A549 (cell line): Measurements from ENCODE around the gene SLC17A7. TPM values are rescaled to one million over a fixed set of nuclear protein-coding genes. Genes with fewer than 3 reads are reported as not detected.

Experiments
- ATAC-seq, 2 experiments: fragments of 200-7000 bp in 1 of 2; fragments of >200 bp in 1 of 2; cut with Nextera tagmentation in 1 of 2; cut with Tn5 transposase in 1 of 2; 3 replicates each; pipeline versions ENCODE4 v1.8.0 to v1.9.1; 2018 to 2020; ENCODE audit warnings: mild to moderate bottlenecking in 1 of 2, moderate library complexity in 1 of 2
- CTCF ChIA-PET: fragments of 300-600 bp; sonication (Branson Sonifier 250); formaldehyde crosslinking; extraction: SDS; loops from one replicate; lab custom pipeline; 2021; ENCODE audit warnings: antibody characterized with exemption, inconsistent platforms; lab: Yijun Ruan, JAX
- POLR2A ChIA-PET: fragments of 350-600 bp; formaldehyde crosslinking; extraction: SDS; loops from one replicate; lab custom pipeline; 2021; ENCODE audit warnings: antibody characterized with exemption, inconsistent platforms; lab: Yijun Ruan, JAX
- DNase-seq, 2 experiments: peaks; one replicate each; pipeline versions ENCODE4 v3.0.0 to v3.0.0-alpha.2; 2011 to 2016; ENCODE audit warnings: low read depth in 1 of 2, low spot score in 1 of 2
- FAIRE-seq: peaks from 2 replicates; lab custom pipeline; 2011; peaks lifted over from hg19 to GRCh38; lab: Jason Lieb, UNC
- H3K27ac ChIP-seq, 2 experiments: fragments of >200 bp; sonication (Bioruptor Twin); formaldehyde crosslinking; 3 replicates each; pipeline ENCODE4 v1.5.1; 2016 to 2017
- H3K4me1 ChIP-seq: fragments of >200 bp; sonication (Bioruptor Twin); formaldehyde crosslinking; 3 replicates; pipeline ENCODE4 v1.6.1; 2016
- H3K4me2 ChIP-seq: fragments of >200 bp; sonication (Bioruptor Twin); formaldehyde crosslinking; 3 replicates; pipeline ENCODE4 v1.6.1; 2016
- H3K4me3 ChIP-seq: fragments of >200 bp; sonication (Bioruptor Twin); formaldehyde crosslinking; 3 replicates; pipeline ENCODE4 v1.5.1; 2016
- H3K9me3 ChIP-seq: fragments of >200 bp; sonication (Bioruptor Twin); formaldehyde crosslinking; 3 replicates; pipeline ENCODE4 v1.6.1; 2016
- ATOH8 ChIP-seq: fragments of 250-450 bp; sonication (Bioruptor Pico); IDR thresholded peaks from 2 replicates; pipeline ENCODE4 v1.5.0; 2020; ENCODE audit warnings: low read depth, mild to moderate bottlenecking, moderate library complexity
- BCL3 ChIP-seq: fragments of >200 bp; sonication (Bioruptor Twin); formaldehyde crosslinking; IDR thresholded peaks from 3 replicates; pipeline ENCODE4 v1.6.1; 2016
- BHLHE40 ChIP-seq: IDR thresholded peaks from 2 replicates; pipeline ENCODE4 v1.6.1; 2012; ENCODE audit warnings: low read depth, low read length, inconsistent platforms
- CBX8 ChIP-seq: fragments of 200-600 bp; sonication (generic); IDR thresholded peaks from 2 replicates; pipeline ENCODE4 v1.6.1; 2016
- CEBPB ChIP-seq, 2 experiments: fragments of >200 bp in 1 of 2; sonication (Bioruptor Twin) in 1 of 2; formaldehyde crosslinking in 1 of 2; IDR thresholded peaks; 2 replicates each; pipeline ENCODE4 v1.6.1; 2012 to 2016
- CTCF ChIP-seq: fragments of >200 bp; sonication (Bioruptor Twin); formaldehyde crosslinking; IDR thresholded peaks from 3 replicates; pipeline ENCODE4 v1.5.1; 2016
- E2F6 ChIP-seq: IDR thresholded peaks from 2 replicates; pipeline ENCODE4 v1.6.1; 2012; ENCODE audit warnings: low read depth, borderline replicate concordance
- EHMT2 ChIP-seq: fragments of 200-600 bp; sonication (generic); IDR thresholded peaks from 2 replicates; pipeline ENCODE4 v1.6.1; 2016; ENCODE audit warnings: antibody characterized with exemption, low read depth, mild to moderate bottlenecking, moderate library complexity
- FOXS1 ChIP-seq: fragments of 250-450 bp; sonication (Bioruptor Pico); IDR thresholded peaks from 2 replicates; pipeline ENCODE4 v1.5.0; 2020; ENCODE audit warnings: mild to moderate bottlenecking, moderate library complexity
- HES2 ChIP-seq: fragments of >200 bp; sonication (Bioruptor Twin); formaldehyde crosslinking; IDR thresholded peaks from 2 replicates; pipeline ENCODE4 v1.6.1; 2016
- JUN ChIP-seq, 2 experiments: fragments of >200 bp; sonication (Bioruptor Twin); formaldehyde crosslinking; IDR thresholded peaks; 2 replicates in 1 of 2; 3 replicates in 1 of 2; pipeline ENCODE4 v1.6.1; 2016 to 2017
- JUNB ChIP-seq: fragments of >200 bp; sonication (Bioruptor Twin); formaldehyde crosslinking; IDR thresholded peaks from 2 replicates; pipeline ENCODE4 v1.6.1; 2016
- KDM1A ChIP-seq: fragments of 200-600 bp; sonication (generic); IDR thresholded peaks from 2 replicates; pipeline ENCODE4 v1.6.1; 2016; ENCODE audit warnings: low read depth, mild to moderate bottlenecking
- KDM5A ChIP-seq: fragments of 200-600 bp; sonication (generic); IDR thresholded peaks from 2 replicates; pipeline ENCODE4 v1.6.1; 2016; ENCODE audit warnings: antibody characterized with exemption, mild to moderate bottlenecking
- MAX ChIP-seq: IDR thresholded peaks from 2 replicates; pipeline ENCODE4 v1.6.1; 2012
- MAZ ChIP-seq: fragments of 150-350 bp; IDR thresholded peaks from 2 replicates; pipeline ENCODE4 v1.6.1; 2014; ENCODE audit warnings: antibody characterized with exemption, low read depth, low read length, borderline replicate concordance
- NR3C1 ChIP-seq: fragments of >200 bp; sonication (Bioruptor Twin); formaldehyde crosslinking; IDR thresholded peaks from 3 replicates; pipeline ENCODE4 v1.6.1; 2017
- PBX3 ChIP-seq: IDR thresholded peaks from 2 replicates; pipeline ENCODE4 v1.6.1; 2012
- PHF8 ChIP-seq: fragments of 200-600 bp; sonication (generic); IDR thresholded peaks from 2 replicates; pipeline ENCODE4 v1.6.1; 2016; ENCODE audit warnings: low read depth, mild to moderate bottlenecking, antibody characterized with exemption, moderate library complexity, borderline replicate concordance
- POLR2AphosphoS2 ChIP-seq: conservative IDR thresholded peaks from 2 replicates; pipeline ENCODE4 v1.6.1; 2012; ENCODE audit warnings: low read length, improper control_type of control experiment, inconsistent platforms
- RCOR1 ChIP-seq: fragments of 150-350 bp; IDR thresholded peaks from 2 replicates; pipeline ENCODE4 v1.6.1; 2014; ENCODE audit warnings: antibody characterized with exemption, low read length, low read depth
- SREBF2 ChIP-seq: fragments of 450-650 bp; IDR thresholded peaks from 2 replicates; pipeline ENCODE4 v1.6.1; 2014; ENCODE audit warnings: mild to moderate bottlenecking, moderate library complexity
- TFCP2L1 ChIP-seq: fragments of 250-450 bp; sonication (Bioruptor Pico); IDR thresholded peaks from 2 replicates; pipeline ENCODE4 v1.5.0; 2021; ENCODE audit warnings: mild to moderate bottlenecking
- ZFP36 ChIP-seq: fragments of 450-650 bp; IDR thresholded peaks from 2 replicates; pipeline ENCODE4 v1.6.1; 2014; ENCODE audit warnings: borderline replicate concordance; ENCODE audit not compliant: partially characterized antibody
- ZNF302 ChIP-seq: fragments of 250-450 bp; sonication (Bioruptor Pico); IDR thresholded peaks from 2 replicates; pipeline ENCODE4 v1.9.0; 2021; ENCODE audit warnings: inconsistent platforms, mild to moderate bottlenecking, moderate library complexity
- WGBS: methylation state at CpG from one replicate; pipeline ENCODE4 v1.1.6; 2017; ENCODE audit errors: missing lambda C conversion rate; 5-methylcytosine and 5-hydroxymethylcytosine counted together
- polyA plus RNA-seq, 4 experiments: library from polyadenylated mRNA; depleted of rRNA in 3 of 4; stranded (reverse); fragments of >200 nt; fragmentation: RNase III in 1 of 4; extraction: RNeasy Plus Mini Kit Qiagen cat#74134 plus additional on column Dnase treatment in 1 of 4; gene quantifications; 2 replicates in 3 of 4; 3 replicates in 1 of 4; pipeline ENCODE4 v1.2.3, GENCODE V29; 2011 to 2017

The SLC17A7 gene
- polyA plus RNA-seq, 2 of the 4 experiments (the other 2 are of a cell fraction): 0.39 to 0.48 TPM

GRCh38 chr19:49423071-49423984 is 18.0 kb downstream of the SLC17A7 start, which contains the start of gene PTH2:
PTH2 (minus strand) TSS chr19:49423441; CDS start chr19:49423339, 102 bp downstream.
- 40% methylated on average over 25 of the region's 42 CpGs for WGBS
- POLR2A ChIA-PET: no interaction called here
- Histone ChIP-seq H3K4me2 (peak within 1 kb of the TSS; percentile 88), H3K4me3 (peak within 1 kb of the TSS; percentile 38), H3K9me3 (no peaks in the 10 kb centered on the region), H3K27ac (peak within 1 kb of the TSS; percentile 27 to 79; a peak in 5 of 6 replicates), H3K4me1 (peaks cover 34% of the 10 kb centered on the region)
- CTCF ChIA-PET: interaction anchor here (0.9 to 13.8 kb wide), 7 partner anchors 8 to 197 kb away, joined by 3 to 141 read pairs (median 7); partner anchors contain the start of gene PIH1D1
- TF ChIP-seq HES2: no peak
- TF ChIP-seq KDM5A: no peak
- no peak for TF ChIP-seq TFCP2L1 (CRISPR knock-in tag)
- TF ChIP-seq E2F6: no peak
- no peak for TF ChIP-seq EHMT2
- TF ChIP-seq RCOR1: no peak
- no peak for TF ChIP-seq ATOH8 (CRISPR knock-in tag)
- no peak for TF ChIP-seq FOXS1 (CRISPR knock-in tag)
- TF ChIP-seq JUNB: no peak
- no peak for TF ChIP-seq CTCF
- TF ChIP-seq NR3C1: no peak
- no peak for TF ChIP-seq JUN (IDR thresholded peaks at IDR 0.05)
- no peak for TF ChIP-seq SREBF2
- TF ChIP-seq PBX3: no peak
- no peak for TF ChIP-seq ZFP36
- TF ChIP-seq CEBPB (IDR thresholded peaks at IDR 0.05): no peak
- TF ChIP-seq POLR2AphosphoS2: no peak
- no peak for TF ChIP-seq KDM1A
- DNase-seq: no peak
- FAIRE-seq: no peak
- no peak for ATAC-seq

- CTCF ChIA-PET: interaction anchor here (0.9 to 13.8 kb wide), 14 partner anchors 8 to 167 kb away, joined by 3 to 141 read pairs (median 6); partner anchors contain the start of genes PIH1D1 and SLC17A7
- FAIRE-seq: no peak
- no peak for TF ChIP-seq KDM1A
- no peak for TF ChIP-seq ZNF302 (CRISPR knock-in tag)
- no peak for TF ChIP-seq BHLHE40
- peak; percentile 10; the same call in 1 of the 2 replicates for TF ChIP-seq PHF8
- TF ChIP-seq MAZ: 0 out of 2 replicates have a peak, but pooled peaks have one; percentile 7
- TF ChIP-seq POLR2AphosphoS2: no peak
- TF ChIP-seq BCL3: no peak
- TF ChIP-seq E2F6: peak; percentile 92
- no peak for TF ChIP-seq CBX8
- peak; percentile 82 for TF ChIP-seq MAX
- no peak for TF ChIP-seq FOXS1 (CRISPR knock-in tag)
These were observed 18.8 kb downstream of the SLC17A7 start for GRCh38 chr19:49422407-49423070.

More at GRCh38 chr19:49422407-49423070, 18.8 kb downstream of the SLC17A7 start:
- H3K4me2 ChIP-seq: peak overlapping the region; percentile 88
- H3K4me3 ChIP-seq: peak overlapping the region; percentile 38
- H3K27ac ChIP-seq: peak overlapping the region; percentile 27 to 79; a peak in 5 of 6 replicates
- no peaks in the 10 kb centered on the region for H3K9me3 ChIP-seq
- WGBS: 2% methylated on average over 43 of the region's 58 CpGs
- H3K4me1 ChIP-seq: peaks cover 26% of the 10 kb centered on the region
- ATAC-seq (peak; percentile 57 to 82), DNase-seq (peak; percentile 66 to 89)
- POLR2A ChIA-PET: interaction anchor here (0.8 to 1.0 kb wide), 2 partner anchors 12 to 35 kb away, joined by 4 to 5 read pairs; partner anchors contain the start of gene KASH5
